GM12865 (cell line): ENCODE data around the gene RAB25.
A peak's percentile ranks its signal among the peaks of the same experiment; 100 is the strongest.

Source experiments
- DNase-seq: peaks from one replicate; pipeline ENCODE4 v3.0.0; 2010; ENCODE audit warnings: low read depth
- H3K4me3 ChIP-seq: 2 replicates; pipeline ENCODE4 v1.5.1; 2011; ENCODE audit warnings: mild to moderate bottlenecking, low read depth, low read length, control low read depth
- TF ChIP-seq, protein P1 (sequence below): IDR thresholded peaks from 2 replicates; pipeline ENCODE4 v1.5.1; 2011; ENCODE audit warnings: low read length, control low read depth, low read depth, inconsistent platforms; ENCODE audit not compliant: insufficient read depth; ENCODE audit errors: missing control alignments

Gene RAB25

GRCh38 chr1:156078728-156079127 is 17.8 kb downstream of the RAB25 start:
- no peak overlapping the region for H3K4me3 ChIP-seq
- TF ChIP-seq, protein P1, sequence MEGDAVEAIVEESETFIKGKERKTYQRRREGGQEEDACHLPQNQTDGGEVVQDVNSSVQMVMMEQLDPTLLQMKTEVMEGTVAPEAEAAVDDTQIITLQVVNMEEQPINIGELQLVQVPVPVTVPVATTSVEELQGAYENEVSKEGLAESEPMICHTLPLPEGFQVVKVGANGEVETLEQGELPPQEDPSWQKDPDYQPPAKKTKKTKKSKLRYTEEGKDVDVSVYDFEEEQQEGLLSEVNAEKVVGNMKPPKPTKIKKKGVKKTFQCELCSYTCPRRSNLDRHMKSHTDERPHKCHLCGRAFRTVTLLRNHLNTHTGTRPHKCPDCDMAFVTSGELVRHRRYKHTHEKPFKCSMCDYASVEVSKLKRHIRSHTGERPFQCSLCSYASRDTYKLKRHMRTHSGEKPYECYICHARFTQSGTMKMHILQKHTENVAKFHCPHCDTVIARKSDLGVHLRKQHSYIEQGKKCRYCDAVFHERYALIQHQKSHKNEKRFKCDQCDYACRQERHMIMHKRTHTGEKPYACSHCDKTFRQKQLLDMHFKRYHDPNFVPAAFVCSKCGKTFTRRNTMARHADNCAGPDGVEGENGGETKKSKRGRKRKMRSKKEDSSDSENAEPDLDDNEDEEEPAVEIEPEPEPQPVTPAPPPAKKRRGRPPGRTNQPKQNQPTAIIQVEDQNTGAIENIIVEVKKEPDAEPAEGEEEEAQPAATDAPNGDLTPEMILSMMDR: no peak
- DNase-seq: no peak

DNA sequence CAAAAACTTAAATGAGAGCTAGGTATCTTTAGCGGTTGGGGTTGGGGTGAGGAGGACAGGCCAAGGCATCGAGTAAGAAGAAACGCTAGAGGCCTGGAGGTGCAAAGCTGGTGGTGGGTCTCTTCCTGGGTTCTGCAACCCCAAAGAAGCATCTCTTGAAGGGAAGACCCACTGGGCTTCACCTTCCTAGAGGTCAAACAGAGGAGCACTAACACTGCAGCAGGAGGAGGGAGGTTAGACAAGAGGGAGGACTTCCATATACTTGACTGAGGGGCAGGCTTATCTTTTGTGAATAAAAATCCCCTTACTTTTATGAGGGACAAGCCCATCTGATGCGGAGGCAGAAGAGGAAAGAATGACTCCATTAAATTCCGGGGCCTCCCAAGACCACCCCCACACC is 18.8 kb downstream of the RAB25 start:
- TF ChIP-seq, protein P1: no peak
- DNase-seq: no peak
- H3K4me3 ChIP-seq: no peak overlapping the region

GRCh38 chr1:156080241-156080862 is 19.4 kb downstream of the RAB25 start:
- DNase-seq: no peak
- no peak overlapping the region for H3K4me3 ChIP-seq
- TF ChIP-seq, protein P1: no peak

GRCh38 chr1:156080863-156081179 is 19.9 kb downstream of the RAB25 start:
- no peak overlapping the region for H3K4me3 ChIP-seq
- TF ChIP-seq, protein P1: no peak
- DNase-seq: no peak

GRCh38 chr1:156081180-156081916 is 20.4 kb downstream of the RAB25 start:
- peak overlapping the region; percentile 76; the same call in 1 of the 2 replicates for H3K4me3 ChIP-seq
- DNase-seq: no peak
- TF ChIP-seq, protein P1: no peak

- DNase-seq: no peak
- TF ChIP-seq, protein P1: no peak
- H3K4me3 ChIP-seq: peak overlapping the region; percentile 76
These were observed 21.0 kb downstream of the RAB25 start for GRCh38 chr1:156081917-156082308.
